ENCODE results near the gene GALNT13. TPM values are rescaled to one million over a fixed set of nuclear protein-coding genes. Genes with fewer than 3 reads are reported as not detected.

The GALNT13 gene
- polyA plus RNA-seq, 3 donors = 2.0 to 2.7 (median 2.4) TPM

DNA sequence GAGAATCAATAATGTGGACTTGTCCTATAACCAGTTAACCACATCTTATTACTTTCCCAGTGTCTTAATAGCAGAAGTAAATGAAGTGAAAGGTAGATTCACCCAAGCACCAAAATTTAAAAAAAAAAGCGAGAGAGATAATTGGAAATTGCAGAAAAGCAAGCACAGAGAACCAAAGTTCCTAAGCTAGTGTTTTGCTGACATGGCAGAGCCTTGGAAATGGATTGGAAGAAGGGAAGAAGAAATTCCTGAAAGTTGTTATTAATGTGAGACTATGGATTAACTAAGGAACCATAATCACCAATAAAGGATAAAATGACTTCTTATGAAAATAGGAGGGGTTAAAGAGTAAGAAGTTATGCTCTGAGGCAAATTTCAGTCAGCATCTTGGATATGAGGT is 384.4 kb downstream of the GALNT13 start:
- no peak for DNase-seq (ENCODE audit: extremely low read depth in 1 of 11, low read depth in 9 of 11, low spot score in 4 of 11)

DNA sequence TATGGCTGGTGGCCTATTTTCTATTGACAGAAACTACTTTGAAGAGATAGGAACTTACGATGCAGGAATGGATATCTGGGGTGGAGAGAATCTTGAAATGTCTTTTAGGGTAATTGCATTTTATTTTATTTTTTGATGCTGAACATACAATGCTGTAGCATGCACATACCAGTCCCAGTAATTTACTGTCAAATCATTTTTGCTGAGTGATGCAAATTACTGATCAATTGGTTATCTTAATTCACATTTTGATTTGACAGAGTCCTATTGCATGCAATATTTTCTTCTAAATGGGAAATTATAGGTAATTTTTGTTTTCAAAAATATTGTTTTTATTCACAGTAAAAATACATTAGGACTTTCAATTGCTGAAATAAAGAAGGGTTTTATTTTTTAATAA is 387.3 kb downstream of the GALNT13 start:
- DNase-seq (ENCODE audit: extremely low read depth in 1 of 11, low read depth in 9 of 11, low spot score in 4 of 11) = no peak

DNA sequence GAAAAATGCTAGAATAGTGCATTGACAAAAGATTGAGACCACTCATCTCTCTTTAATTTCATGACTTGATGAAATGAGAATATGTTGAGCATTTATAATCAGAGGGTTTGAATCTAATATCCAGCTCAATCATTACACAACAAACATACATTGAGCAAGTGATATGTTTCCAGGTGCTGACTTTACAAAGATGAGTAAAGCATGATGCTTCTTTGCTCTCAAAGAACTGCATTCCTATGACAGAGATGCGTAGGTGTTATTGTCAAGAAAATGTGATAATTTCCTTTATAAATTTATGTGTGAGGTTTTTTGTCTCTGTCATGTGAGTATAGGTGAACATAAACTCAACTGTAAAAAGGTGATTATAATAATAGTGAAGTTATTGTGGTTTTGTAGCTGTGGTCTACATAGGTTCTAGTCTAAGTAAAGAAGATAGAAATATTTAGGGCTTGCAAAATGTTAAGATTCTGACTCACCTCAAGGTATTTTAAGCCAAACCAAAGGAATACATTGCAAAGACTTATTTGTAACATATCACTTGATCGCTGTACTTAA is 389.8 kb downstream of the GALNT13 start:
- DNase-seq (ENCODE audit: extremely low read depth in 1 of 11, low read depth in 9 of 11, low spot score in 4 of 11) = no peak

DNA sequence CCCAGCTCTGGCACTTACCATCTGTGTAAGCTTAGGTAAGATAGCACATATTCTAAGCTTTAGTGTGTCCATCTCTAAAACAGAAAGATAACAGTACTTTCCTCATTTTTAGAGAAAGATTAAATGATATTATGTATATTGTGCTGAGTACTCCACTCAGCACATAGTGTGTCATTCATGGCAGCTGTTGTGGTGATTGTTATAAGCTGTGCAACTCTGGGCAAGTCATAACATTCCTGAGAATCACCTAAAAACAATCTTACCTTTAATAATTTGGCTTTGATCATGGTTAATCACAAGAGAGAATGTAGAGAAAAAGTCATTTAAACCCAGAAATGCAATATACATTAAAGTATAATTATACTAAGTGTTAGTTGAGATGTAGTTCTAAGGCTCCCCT is 391.5 kb downstream of the GALNT13 start:
- no peak for DNase-seq (ENCODE audit: extremely low read depth in 1 of 11, low read depth in 9 of 11, low spot score in 4 of 11)

DNA sequence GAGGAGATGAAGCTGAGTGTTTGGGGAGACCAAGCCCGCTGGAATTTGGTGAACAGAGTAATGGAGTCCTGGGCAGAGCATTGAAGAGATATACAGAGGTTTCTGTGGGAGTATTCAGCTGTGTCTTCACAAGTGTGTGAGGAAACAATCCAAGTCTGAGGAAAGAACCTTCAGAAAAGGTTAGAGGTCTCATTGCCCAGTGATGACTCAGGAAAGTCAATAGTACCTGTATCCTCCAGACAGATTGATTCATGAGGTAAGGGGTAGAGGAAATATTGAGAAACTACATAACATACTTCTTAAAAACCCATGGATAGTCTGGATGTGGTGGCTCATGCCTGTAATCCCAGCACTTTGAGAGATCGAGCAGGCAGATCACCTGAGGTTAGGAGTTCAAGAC is 392.3 kb downstream of the GALNT13 start:
- DNase-seq (ENCODE audit: extremely low read depth in 1 of 11, low read depth in 9 of 11, low spot score in 4 of 11) = no peak

DNA sequence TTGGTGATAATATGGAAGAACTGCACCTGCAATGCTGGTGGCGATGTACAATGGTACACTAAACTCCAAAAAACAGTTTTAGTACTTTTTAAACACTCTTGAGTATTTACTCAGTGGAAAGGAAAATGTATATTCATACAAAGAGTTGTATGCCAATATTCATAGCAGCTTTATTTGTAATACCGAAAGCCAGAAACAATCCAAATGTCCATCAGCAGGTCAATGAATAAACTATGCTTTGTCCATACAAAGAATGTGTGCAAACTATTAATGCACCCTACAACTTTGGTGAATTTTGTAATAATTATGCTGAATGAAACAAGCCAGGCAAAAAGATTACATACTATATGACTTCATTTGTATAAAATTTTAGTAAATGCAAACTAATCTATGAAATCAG is 396.3 kb downstream of the GALNT13 start:
- DNase-seq (ENCODE audit: extremely low read depth in 1 of 11, low read depth in 9 of 11, low spot score in 4 of 11) = no peak

DNA sequence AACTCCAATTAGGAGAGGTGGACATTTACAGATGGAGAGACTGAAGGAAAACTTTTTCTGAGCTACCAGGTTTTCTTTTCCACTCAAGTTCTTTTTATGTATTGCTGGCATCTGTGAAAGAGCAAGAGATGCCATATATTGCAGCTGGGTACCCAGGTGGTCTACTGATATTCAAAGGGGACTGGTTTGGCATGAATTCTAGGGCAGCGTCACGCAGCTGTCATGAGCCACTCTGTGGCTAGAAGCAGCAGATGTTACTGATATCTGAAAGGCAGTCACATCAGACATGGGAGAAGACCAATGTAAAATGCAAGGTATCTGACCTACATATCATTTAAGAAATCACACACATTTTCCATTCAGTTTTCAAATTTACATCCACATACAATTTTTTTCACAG is 408.8 kb downstream of the GALNT13 start:
- no peak for DNase-seq (ENCODE audit: extremely low read depth in 1 of 11, low read depth in 9 of 11, low spot score in 4 of 11)

DNA sequence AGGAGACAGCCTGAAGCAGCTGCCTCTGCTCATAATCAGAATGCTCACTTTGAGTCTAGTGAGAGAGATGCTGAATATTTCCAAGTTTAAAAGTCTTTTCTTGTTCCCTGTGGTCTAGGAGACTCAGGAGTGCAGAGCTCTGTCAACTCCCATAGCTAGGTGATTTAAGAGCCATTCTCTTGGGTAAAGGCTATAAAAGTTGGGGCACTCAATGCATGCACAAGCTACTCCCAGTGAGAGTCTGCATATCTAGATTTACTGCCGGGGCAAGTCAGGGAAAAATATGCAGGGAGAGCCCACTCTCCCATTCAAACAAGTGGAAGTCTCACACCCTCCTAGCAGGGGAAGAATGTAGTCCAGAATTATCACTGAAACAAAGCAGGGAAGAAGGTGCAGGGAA is 418.1 kb downstream of the GALNT13 start:
- no peak for DNase-seq (ENCODE audit: extremely low read depth in 1 of 11, low read depth in 9 of 11, low spot score in 4 of 11)

DNA sequence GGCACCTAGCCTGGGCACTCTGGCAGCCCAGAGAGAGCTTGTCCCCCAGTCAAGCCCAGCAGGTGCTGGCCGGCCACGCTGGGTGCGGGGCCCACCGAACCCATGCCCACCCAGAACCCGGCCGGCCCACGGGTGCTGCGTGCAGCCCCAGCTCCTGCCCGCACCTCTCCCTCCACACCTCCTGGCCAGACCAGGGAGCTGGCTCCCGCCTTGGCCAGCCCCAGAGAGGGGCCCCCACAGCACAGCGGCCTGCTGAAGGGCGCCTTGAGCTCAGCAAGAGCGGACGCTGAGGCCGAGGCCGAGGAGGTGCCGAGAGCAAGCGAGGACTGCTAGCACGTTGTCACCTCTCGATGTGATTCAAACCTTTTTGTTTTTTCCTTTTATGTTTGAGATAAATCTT is 419.8 kb downstream of the GALNT13 start:
- DNase-seq (ENCODE audit: extremely low read depth in 1 of 11, low read depth in 9 of 11, low spot score in 4 of 11) = no peak

DNA sequence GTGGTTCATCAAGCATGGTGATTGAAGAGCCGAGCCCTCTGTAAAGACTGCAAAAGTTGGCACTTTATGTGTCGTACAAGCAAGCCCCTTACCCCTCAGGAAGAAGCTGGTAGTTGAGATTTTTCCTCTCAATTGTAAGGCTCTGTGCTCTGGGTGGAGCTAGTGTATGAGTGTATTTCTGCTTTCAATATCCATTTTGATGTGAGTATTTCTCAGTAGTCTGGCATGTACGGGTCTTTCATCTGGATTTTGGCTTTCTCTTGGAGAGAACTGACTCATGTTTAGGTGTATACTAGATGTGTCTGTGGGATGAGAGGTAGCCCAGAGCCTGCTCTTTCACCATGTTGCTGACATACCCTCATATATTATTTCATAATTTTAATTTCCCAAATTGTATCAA is 420.2 kb downstream of the GALNT13 start:
- no peak for DNase-seq (ENCODE audit: extremely low read depth in 1 of 11, low read depth in 9 of 11, low spot score in 4 of 11)

DNA sequence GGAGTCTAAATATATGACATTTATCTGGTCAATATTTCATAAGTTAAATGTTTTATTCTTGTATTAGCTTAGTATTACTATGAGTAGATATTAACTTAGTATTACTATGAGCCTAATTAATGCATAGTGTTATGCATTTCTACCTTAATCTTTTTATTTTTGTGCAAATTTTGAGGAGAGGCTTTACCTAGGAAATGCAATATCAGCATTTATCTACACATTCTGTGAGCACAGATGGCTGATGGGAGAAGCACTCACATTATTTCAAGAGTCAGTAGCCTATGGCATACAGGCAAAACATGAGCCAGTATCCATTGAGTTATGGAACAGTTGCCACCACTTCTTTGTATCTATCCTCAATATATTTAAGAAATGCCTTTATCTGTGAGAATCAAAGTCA is 422.1 kb downstream of the GALNT13 start:
- no peak for DNase-seq (ENCODE audit: extremely low read depth in 1 of 11, low read depth in 9 of 11, low spot score in 4 of 11)

DNA sequence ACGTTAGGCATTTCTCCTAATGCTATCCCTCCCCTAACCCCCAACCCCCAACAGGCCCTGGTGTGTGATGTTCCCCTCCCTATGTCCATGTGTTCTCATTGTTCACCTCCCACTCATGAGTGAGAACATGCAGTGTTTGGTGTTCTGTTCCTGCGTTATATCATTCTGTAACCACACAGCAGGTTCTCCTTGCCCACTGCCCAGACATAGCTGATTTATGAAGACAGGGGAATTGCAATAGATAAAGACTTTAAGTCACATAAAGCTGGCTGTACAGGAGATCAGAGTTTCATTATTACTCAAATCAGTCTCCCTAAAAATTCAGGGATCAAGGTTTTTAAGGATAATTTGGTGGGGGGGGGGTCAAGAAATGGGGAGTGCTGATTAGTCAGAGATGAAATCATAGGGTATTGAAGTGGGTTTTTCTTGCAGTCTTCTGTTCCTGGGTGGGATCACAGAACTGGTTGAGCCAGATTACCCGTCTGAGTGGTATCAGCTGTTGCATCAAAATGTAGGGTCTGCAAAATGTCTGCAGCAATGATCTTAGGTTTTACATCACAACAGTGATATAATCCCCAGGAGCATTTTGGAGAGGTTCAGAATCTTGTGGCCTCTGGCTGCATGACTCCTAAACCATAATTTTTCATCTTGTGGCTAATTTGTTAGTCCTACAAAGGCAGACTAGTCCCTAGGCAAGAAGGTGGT is 434.7 kb downstream of the GALNT13 start:
- DNase-seq (ENCODE audit: extremely low read depth in 1 of 11, low read depth in 9 of 11, low spot score in 4 of 11) = no peak

DNA sequence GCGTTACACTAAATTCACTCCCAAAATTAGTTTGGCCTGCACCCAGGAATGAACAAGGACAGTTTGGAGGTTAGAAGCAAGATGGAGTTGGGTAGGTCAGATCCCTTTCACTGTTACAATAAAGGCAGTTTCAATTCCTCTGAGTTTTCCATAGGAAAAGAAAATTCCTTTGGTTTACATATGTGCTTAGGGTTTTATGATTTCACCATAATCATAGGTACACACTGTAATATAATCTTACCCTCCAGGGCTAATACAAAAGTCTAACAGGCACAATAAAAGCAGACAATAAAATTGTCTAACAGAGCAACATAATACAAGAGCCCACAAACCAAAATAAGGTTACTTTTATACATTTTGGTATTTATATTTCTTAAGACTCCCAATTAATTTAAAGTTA is 435.3 kb downstream of the GALNT13 start:
- no peak for DNase-seq (ENCODE audit: extremely low read depth in 1 of 11, low read depth in 9 of 11, low spot score in 4 of 11)

DNA sequence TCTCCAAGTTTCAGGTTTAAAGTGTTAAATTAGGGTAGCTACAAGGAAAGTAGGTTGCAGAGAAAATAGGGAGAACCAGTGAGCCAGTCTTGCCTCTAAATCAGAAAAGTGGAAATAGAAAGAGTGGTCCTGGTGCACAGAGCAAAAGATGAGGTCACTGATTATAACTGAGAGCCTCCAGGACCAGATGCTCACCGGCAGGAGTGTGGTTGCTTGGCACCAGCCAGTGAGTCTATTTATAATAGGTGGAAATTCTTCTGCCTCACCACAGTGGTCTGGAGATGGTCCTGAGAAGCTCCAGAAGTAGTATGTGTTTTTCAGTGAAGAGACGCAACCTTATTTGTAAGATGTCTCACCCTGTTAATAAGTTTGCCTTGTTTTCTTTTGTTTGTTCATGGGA is 452.9 kb downstream of the GALNT13 start:
- no peak for DNase-seq (ENCODE audit: extremely low read depth in 1 of 11, low read depth in 9 of 11, low spot score in 4 of 11)

DNA sequence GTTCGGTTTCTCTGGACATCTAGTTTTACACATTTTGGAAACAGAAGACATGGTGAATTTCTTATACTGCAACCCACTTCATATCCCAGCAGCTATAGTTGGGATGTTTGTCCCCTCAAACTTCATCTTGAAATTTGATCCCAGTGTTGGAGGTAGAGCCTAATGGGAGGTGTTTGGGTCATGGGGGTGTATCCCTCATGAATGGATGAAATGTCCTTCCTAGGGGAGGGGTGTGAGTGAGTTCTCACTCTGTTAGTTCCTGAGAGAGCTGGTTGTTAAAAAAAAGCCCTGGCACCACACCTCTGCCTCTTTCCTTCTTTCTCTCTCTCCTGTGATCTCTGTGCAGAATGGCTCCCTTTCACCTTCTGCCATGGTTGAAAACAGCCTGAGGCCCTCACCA is 457.8 kb downstream of the GALNT13 start:
- DNase-seq (ENCODE audit: extremely low read depth in 1 of 11, low read depth in 9 of 11, low spot score in 4 of 11) = no peak

DNA sequence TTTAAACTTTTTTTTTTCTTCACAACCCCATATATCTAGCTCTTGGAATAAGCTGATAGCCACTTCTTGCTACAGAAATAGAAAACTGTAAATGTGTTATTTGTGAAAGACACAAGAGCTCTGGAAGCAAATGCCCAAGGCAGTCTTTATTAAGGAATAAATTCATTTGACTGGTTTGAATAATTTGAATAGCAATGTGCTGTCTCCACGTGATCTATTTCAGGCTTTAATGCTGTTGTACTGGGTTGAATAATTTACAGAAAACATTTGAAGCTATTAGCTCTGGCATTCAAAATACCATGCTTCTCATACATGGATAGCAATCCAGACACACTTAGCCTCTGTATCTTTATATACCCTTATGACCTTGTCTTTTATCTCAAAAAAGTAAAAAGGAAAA is 460.1 kb downstream of the GALNT13 start:
- DNase-seq (ENCODE audit: extremely low read depth in 1 of 11, low read depth in 9 of 11, low spot score in 4 of 11) = no peak

DNA sequence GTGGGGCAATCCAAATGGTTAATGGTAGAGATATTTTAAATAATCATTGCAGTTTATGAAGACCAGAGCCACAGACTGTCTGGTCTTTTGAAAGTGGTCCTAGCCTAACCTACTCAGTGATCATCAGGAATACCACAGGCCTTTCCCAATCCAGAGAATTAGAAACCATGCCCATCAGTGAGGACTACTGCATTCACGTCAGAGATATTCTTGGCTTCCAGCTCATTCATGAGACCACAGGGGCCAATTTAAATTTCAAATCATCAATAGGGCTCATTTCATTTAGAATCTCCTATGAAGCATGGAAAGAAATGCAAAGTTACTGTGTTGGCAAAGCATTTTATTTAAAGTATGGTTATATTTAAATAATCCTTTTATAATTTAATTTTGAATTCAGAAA is 464.5 kb downstream of the GALNT13 start:
- no peak for DNase-seq (ENCODE audit: extremely low read depth in 1 of 11, low read depth in 9 of 11, low spot score in 4 of 11)

DNA sequence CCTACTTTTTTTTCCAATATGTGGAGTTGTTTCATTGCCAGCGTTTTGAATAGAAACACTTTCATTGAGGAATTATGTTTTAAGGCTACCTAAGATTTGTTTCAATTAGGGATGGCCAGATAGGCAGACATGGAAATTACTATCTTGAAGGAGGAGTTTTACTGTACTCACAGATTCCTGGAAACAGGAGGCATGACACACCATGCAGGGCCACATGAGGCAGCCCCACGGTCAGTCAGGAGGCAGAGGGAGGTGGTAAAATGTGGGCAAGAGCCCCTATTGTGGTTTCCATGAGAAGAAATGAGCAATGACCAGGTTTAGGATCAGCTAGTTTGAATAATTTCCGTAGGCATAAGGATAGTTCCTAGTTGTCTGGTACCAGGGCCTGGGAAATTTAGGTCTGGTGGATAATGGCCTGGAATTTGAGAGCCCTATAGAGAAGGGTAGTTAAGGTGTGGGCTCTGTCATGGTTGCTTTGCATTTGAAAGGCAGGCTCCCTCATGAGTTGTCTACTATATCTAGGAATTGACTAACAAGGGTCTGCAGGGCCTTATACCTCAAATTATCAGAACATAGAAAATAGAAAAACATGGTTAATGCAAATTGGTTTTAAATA is 466.7 kb downstream of the GALNT13 start:
- DNase-seq (ENCODE audit: extremely low read depth in 1 of 11, low read depth in 9 of 11, low spot score in 4 of 11) = no peak

DNA sequence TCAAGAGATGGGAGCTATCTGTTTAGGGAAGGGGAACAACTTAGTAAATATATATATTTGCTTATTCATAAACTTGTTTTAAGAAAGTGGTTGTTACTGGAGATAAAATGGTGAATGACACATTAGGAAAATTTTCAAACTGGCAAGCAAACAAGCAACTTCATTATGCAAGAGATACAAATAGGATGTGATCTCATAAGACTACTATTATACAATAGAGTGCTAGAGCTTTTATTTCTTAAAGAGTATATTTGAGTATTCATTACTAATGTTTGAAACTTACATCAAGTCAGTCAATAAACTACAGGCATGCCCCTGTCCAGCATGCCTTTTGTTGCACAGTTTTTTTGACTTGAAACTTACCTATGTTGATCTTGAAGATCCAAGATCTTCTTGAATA is 471.6 kb downstream of the GALNT13 start:
- DNase-seq (ENCODE audit: extremely low read depth in 1 of 11, low read depth in 9 of 11, low spot score in 4 of 11) = no peak

DNA sequence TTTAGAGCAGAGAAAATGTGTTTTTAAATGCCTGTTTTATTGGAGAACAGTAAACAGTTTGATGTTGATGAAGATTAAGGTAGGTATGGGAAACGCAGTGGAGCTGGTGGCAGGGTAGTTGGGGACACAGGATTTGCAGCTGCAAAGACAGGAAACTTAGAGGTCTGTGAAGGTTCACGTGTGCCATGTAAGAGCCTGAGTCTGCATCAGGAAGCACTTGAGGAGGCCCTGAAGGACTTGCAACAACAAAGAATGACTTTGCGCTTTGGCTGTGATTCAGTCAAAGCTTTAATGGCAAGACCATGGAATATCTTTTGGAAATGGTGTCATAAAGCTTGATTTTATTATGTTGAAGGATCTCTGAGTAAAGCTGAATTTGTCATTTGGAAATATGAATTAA is 479.2 kb downstream of the GALNT13 start:
- DNase-seq (ENCODE audit: extremely low read depth in 1 of 11, low read depth in 9 of 11, low spot score in 4 of 11) = no peak

DNA sequence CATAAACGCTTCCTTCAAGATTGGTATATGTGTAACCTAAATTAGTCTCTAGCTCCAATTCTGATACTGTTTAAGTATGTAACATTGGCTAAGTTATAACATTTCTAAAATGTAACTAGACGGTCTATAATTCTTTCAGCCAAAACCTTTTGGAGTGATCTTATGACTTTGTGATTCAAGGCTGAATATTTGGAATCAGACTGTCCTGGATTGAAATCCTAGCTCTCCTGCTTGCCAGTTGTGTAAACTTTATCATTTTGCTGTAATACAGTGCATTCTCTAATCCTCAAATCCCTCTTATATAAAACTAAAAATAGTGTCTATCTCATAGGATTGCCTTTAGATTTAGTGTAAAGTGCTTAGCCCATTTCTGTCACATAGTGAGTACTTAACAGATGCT is 489.6 kb downstream of the GALNT13 start:
- DNase-seq (ENCODE audit: extremely low read depth in 1 of 11, low read depth in 9 of 11, low spot score in 4 of 11) = no peak

All from renal cortex interstitium (tissue), 11 donors.